IgD-negative memory B cell (primary cell): ENCODE data around the gene HSD17B14. TPM values are rescaled to one million over a fixed set of nuclear protein-coding genes. Genes with fewer than 3 reads are reported as not detected.

Experiments
- H3K27ac Mint-ChIP-seq, 3 donors: one replicate each; pipeline ENCODE4 v1.8.0; 2020 to 2022; ENCODE audit warnings: mild to moderate bottlenecking in 3 of 3, mixed read lengths in 3 of 3, moderate library complexity in 1 of 3
- H3K27me3 Mint-ChIP-seq: one replicate; pipeline ENCODE4 v1.8.0; 2021; ENCODE audit warnings: mixed read lengths
- H3K36me3 Mint-ChIP-seq: one replicate; pipeline ENCODE4 v1.8.0; 2020; ENCODE audit warnings: mild to moderate bottlenecking, mixed read lengths
- H3K4me1 Mint-ChIP-seq, 3 donors: one replicate each; pipeline ENCODE4 v1.8.0; 2020 to 2022; ENCODE audit warnings: mixed read lengths in 3 of 3, mild to moderate bottlenecking in 1 of 3
- H3K4me3 Mint-ChIP-seq, 4 donors: one replicate each; pipeline ENCODE4 v1.8.0; 2020 to 2022; ENCODE audit warnings: mild to moderate bottlenecking in 4 of 4, mixed read lengths in 4 of 4, moderate library complexity in 3 of 4
- H3K9me3 Mint-ChIP-seq, 3 donors: one replicate each; pipeline ENCODE4 v1.8.0; 2020 to 2021; ENCODE audit warnings: mixed read lengths in 3 of 3, mild to moderate bottlenecking in 1 of 3
- polyA plus RNA-seq: library from polyadenylated mRNA; unstranded; fragments of 300-500 nt; fragmentation: Illumina TruSeq; gene quantifications from one replicate; pipeline ENCODE4 v1.2.3, GENCODE V29; 2021

The HSD17B14 gene
- polyA plus RNA-seq, 1 donor from 2014 or later = 1.2 TPM

DNA sequence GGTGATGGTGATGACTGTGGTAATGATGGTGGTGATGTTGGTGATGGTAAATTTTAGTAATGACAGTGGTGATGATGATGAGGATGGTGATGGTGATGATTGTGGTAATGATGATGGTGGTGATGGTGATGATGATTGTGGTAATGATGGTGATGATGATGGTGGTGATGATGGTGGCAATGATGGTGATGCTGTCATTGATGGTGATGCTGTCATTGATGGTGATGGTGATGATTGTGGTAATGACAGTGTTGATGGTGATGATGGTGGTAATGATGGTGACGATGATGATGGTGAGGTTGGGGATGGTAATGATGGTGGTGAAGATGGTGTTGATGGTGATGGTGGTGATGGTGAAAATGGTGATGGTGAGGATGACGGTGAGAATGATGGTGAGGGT is 13.8 kb downstream of the HSD17B14 start:
- no peaks in the 10 kb centered on the region for H3K27me3 Mint-ChIP-seq
- no peak overlapping the region for H3K4me3 Mint-ChIP-seq
- no peak overlapping the region for H3K27ac Mint-ChIP-seq
- H3K36me3 Mint-ChIP-seq = no peaks in the 10 kb centered on the region
- no peaks in the 10 kb centered on the region for H3K9me3 Mint-ChIP-seq
- no peaks in the 10 kb centered on the region for H3K4me1 Mint-ChIP-seq

DNA sequence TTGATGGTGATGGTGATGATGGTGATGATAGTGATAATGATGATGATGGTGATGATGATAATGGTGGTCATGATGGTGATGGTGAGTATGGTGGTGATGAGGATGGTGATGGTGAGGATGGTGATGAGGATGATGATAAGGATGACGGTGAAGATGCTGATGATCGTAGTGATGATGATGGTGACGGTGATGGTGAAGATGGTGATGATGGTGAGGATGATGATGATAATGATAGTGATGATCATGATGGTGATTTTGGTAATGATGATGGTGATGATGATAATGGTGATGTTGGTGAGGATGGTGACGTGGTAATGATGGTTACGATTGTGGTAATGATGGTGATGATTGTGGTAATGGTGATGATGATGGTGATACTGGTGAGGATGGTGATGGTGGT is 14.7 kb downstream of the HSD17B14 start:
- Mint-ChIP-seq H3K27me3 (no peaks in the 10 kb centered on the region), H3K36me3 (no peaks in the 10 kb centered on the region), H3K27ac (no peak overlapping the region), H3K4me3 (no peak overlapping the region), H3K9me3 (no peaks in the 10 kb centered on the region), H3K4me1 (no peaks in the 10 kb centered on the region)

DNA sequence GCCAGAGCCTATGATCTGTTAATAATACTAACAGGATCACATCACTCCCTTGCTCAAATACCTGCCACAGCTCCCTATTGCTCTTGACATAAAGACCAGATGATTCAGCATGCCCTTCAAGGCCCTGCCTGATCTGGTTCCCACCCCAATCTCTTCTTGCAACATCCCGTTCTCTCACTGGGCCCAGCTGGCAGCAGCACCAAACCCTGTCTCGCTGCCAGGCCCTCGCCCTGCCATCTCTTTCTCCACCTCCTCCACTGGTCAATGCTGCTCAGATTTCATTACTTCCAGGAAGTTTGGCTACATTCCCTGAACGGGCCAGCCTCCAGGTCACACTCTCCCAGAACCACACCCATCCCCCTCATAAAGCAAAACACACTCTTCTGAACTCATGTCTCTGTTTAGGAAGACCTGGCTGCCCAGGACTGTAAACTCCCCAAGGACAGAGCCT is 16.9 kb downstream of the HSD17B14 start:
- Mint-ChIP-seq H3K4me1 (peaks cover 3 to 6% (median 6%) of the 10 kb centered on the region in 3 donors), H3K27me3 (no peaks in the 10 kb centered on the region), H3K27ac (no peak overlapping the region), H3K4me3 (peak overlapping the region in 1 of 4 donors; percentile 21), H3K36me3 (no peaks in the 10 kb centered on the region), H3K9me3 (no peaks in the 10 kb centered on the region)

- Mint-ChIP-seq H3K27me3 (no peaks in the 10 kb centered on the region), H3K4me3 (no peak overlapping the region), H3K9me3 (no peaks in the 10 kb centered on the region), H3K36me3 (no peaks in the 10 kb centered on the region), H3K4me1 (peaks cover 3 to 6% (median 6%) of the 10 kb centered on the region in 3 donors), H3K27ac (no peak overlapping the region)
Observed at GRCh38 chr19:48818234-48818820, 18.0 kb downstream of the HSD17B14 start.

DNA sequence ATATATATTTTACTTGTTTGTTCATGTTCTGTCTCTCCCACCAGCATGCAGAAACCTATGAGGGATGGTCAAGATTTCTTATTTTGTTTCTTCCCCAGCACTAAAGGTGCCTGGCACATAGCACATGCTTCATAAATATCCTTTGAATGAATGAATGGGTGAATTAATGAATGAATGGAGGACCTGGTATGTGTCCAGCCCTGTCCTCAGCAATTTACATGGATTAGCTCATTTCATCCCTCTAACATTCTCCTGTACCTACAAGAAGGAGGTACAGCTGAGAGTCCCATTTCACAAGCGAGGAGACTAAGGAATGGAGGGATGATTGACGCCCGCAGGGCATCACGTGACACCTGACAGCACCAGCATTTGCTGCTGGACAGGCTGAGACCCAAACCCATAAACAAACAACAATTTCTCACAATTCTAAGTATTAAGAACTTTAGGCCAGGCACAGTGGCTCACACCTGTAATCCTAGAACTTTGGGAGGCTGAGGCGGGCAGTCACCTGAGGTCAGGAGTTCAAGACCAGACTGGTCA is 18.6 kb downstream of the HSD17B14 start:
- no peak overlapping the region for H3K4me3 Mint-ChIP-seq
- peak overlapping the region in 1 of 3 donors; percentile 80 for H3K27ac Mint-ChIP-seq
- H3K9me3 Mint-ChIP-seq = no peaks in the 10 kb centered on the region
- H3K27me3 Mint-ChIP-seq = no peaks in the 10 kb centered on the region
- H3K36me3 Mint-ChIP-seq = no peaks in the 10 kb centered on the region
- peaks cover 4 to 7% (median 6%) of the 10 kb centered on the region in 3 donors for H3K4me1 Mint-ChIP-seq

- H3K9me3 Mint-ChIP-seq = no peaks in the 10 kb centered on the region
- H3K27ac Mint-ChIP-seq = peak overlapping the region in 2 of 3 donors; percentile 7 to 26
- no peaks in the 10 kb centered on the region for H3K36me3 Mint-ChIP-seq
- no peaks in the 10 kb centered on the region for H3K27me3 Mint-ChIP-seq
- H3K4me1 Mint-ChIP-seq = peaks cover 6 to 14% (median 9%) of the 10 kb centered on the region in 3 donors
- no peak overlapping the region for H3K4me3 Mint-ChIP-seq
Observed at GRCh38 chr19:48815870-48816501, 20.3 kb downstream of the HSD17B14 start.

GRCh38 chr19:48814895-48815294 is 21.4 kb downstream of the HSD17B14 start:
- H3K9me3 Mint-ChIP-seq = no peaks in the 10 kb centered on the region
- H3K36me3 Mint-ChIP-seq = no peaks in the 10 kb centered on the region
- H3K4me1 Mint-ChIP-seq = peaks cover 10 to 18% (median 12%) of the 10 kb centered on the region in 3 donors
- peak overlapping the region in 2 of 3 donors; percentile 19 to 39 for H3K27ac Mint-ChIP-seq
- no peaks in the 10 kb centered on the region for H3K27me3 Mint-ChIP-seq
- peak overlapping the region in 1 of 4 donors; percentile 69 for H3K4me3 Mint-ChIP-seq

GRCh38 chr19:48813123-48813913 is 23.0 kb downstream of the HSD17B14 start:
- peaks cover 16 to 21% (median 18%) of the 10 kb centered on the region in 3 donors for H3K4me1 Mint-ChIP-seq
- no peak overlapping the region for H3K27ac Mint-ChIP-seq

DNA sequence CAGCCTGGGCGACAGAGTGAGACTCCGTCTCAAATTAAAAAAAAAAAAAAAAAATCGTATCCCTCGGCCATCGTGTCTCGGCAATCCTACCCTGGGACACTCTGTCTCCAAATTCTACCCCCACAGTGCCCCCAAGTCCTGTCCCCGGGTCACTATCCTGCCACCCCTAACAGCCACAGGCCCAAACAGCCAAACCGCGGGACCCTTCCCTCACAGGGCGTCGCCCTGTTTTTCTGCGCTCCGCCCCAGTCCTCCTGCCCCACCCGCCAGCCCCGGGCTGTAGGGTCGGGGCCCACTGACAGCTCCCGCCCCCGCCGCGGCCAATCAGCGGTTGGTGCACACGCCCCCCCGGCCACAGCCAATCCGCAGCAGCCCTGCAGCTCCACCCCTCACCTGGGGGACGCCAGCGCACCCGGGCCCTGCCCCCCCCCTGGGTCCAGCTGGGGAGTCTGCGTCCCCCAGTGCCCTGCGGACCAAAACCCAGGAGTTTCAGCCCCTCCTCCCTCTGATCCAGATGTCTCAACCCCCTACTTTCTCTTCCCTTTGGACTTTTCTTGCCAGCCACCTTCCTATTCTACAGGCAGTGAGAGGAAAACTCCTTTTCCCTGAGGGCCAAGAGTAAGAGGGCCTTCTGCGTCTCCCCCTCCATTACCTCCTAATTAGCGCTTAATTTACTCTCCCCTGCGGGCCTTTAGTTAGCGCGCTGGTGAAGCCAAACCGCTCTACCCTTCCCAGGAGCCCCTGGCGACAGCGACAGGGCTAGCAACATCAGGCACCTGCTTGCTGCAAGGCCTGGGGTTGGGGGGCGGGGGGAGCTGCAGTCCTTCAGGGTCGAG is 24.0 kb downstream of the HSD17B14 start:
- Mint-ChIP-seq H3K4me3 (peak overlapping the region; percentile 87 to 95 (median 94)), H3K27me3 (no peaks in the 10 kb centered on the region), H3K9me3 (no peaks in the 10 kb centered on the region), H3K36me3 (peaks cover 6% of the 10 kb centered on the region), H3K4me1 (peaks cover 21% of the 10 kb centered on the region in 3 donors), H3K27ac (peak overlapping the region in 2 of 3 donors; percentile 94 to 97)

More at GRCh38 chr19:48813123-48813913, 23.0 kb downstream of the HSD17B14 start:
- peaks cover under 1% of the 10 kb centered on the region for H3K36me3 Mint-ChIP-seq
- no peaks in the 10 kb centered on the region for H3K9me3 Mint-ChIP-seq
- no peaks in the 10 kb centered on the region for H3K27me3 Mint-ChIP-seq
- H3K4me3 Mint-ChIP-seq = peak overlapping the region in 2 of 4 donors; percentile 38 to 95

- Mint-ChIP-seq H3K9me3 (no peaks in the 10 kb centered on the region), H3K4me3 (peak overlapping the region; percentile 72 to 94 (median 90)), H3K27ac (peak overlapping the region; percentile 20 to 79 (median 43)), H3K36me3 (peaks cover 6% of the 10 kb centered on the region), H3K27me3 (no peaks in the 10 kb centered on the region), H3K4me1 (peaks cover 19 to 22% (median 20%) of the 10 kb centered on the region in 3 donors)
Observed at GRCh38 chr19:48810151-48810550, 26.1 kb downstream of the HSD17B14 start.

DNA sequence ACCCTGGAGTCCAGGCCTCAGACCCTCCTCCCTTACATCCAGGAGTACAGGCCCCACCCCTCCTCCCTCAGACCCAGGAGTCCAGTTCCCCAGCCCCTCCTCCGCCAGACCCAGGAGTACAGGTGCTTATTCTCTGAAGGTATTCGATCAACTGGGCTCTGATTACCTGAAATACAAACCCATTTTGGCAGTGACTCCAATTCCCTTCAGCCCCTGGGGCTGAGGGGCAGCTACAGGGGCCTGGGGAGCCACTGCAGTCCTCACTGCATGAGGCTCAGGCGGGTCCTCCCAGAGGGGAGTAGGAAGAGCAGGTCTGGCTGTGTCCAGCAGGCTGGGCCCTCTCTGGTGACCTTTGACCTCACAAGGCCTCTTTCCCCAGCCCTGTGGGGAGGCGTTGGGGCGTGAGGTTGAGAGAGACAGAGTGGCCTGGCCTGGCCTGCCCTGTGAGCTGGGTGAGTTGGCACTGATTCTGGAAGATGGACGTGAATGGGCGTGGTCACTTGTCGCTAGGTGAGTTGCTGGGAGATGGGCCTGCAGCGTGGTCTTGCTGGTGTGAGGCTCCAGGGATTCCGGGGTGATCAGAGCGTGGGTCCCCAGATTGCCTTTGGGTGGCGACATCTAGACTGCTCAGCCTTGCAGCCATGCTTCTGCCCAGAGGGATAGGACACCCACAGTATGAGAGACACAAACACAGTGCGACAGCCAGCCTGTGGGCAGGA is 28.5 kb downstream of the HSD17B14 start:
- Mint-ChIP-seq H3K27me3 (no peaks in the 10 kb centered on the region), H3K9me3 (no peaks in the 10 kb centered on the region), H3K36me3 (peaks cover 8% of the 10 kb centered on the region), H3K4me3 (peak overlapping the region in 1 of 4 donors; percentile 72), H3K27ac (peak overlapping the region in 1 of 3 donors; percentile 35), H3K4me1 (peaks cover 18 to 20% (median 20%) of the 10 kb centered on the region in 3 donors)

DNA sequence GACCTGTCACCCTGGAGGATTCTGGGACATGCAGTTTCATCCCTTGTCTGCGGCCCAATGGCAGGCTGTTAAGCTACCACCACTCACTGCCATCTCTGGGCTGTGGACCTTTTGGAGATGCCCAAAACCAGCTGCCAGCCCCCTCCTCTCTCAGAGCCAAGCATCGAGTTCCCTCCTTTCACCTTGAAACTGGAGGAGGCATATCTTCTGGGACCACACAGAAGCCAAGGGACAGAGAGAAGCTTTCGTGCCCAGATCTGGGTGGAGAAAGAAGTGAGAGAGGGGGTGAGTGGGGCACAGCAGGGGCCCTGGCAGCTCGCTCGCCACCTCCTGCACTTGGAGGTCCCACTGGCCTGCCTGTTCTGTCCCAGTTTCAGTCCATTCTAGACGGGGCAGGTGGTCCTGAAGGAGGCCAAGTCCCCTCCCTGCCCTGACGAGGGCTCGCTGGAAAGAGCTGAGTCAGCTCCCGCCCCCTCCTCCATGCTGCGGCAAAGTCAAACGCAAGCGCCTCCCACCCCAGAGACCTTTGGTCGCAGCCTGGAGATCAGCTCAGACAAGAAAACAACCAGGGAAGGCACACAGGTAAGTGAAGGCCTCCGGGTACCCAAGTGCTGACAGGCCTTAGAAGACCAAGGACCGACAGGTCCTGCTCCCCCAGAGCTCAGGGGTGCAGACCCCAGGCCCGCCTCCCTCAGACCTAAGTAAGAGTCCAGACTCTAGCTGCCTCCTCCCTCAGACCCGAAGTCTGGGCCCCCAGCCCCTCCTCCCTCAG is 29.3 kb downstream of the HSD17B14 start:
- no peaks in the 10 kb centered on the region for H3K9me3 Mint-ChIP-seq
- peak overlapping the region in 1 of 4 donors; percentile 89 for H3K4me3 Mint-ChIP-seq
- peaks cover 12 to 18% (median 15%) of the 10 kb centered on the region in 3 donors for H3K4me1 Mint-ChIP-seq
- peaks cover 8% of the 10 kb centered on the region for H3K36me3 Mint-ChIP-seq
- H3K27ac Mint-ChIP-seq = peak overlapping the region in 1 of 3 donors; percentile 91
- no peaks in the 10 kb centered on the region for H3K27me3 Mint-ChIP-seq

DNA sequence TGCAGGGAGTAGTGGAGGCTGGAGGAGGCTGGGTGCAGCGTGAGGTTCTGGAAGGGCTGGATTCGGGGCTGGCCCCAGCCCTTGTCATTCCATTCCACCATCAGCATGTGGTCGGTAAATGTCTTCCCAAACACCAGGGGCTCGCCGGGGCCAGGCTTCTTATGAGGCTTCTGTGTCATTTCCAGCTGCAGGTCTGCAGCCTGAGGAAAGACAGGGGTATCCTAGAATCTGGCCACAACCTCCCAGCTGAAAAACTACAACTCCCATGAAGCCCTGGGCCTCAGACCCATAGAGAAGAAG is 29.8 kb downstream of the HSD17B14 start:
- peak overlapping the region in 1 of 3 donors; percentile 91 for H3K27ac Mint-ChIP-seq

More for the DNA sequence above, 29.8 kb downstream of the HSD17B14 start:
- Mint-ChIP-seq H3K4me3 (peak overlapping the region in 1 of 4 donors; percentile 89), H3K36me3 (peaks cover 8% of the 10 kb centered on the region), H3K27me3 (no peaks in the 10 kb centered on the region), H3K9me3 (no peaks in the 10 kb centered on the region), H3K4me1 (peaks cover 12 to 18% (median 14%) of the 10 kb centered on the region in 3 donors)
